HepG2 (cell line): ENCODE data around the gene SUZ12. TPM values are rescaled to one million over a fixed set of nuclear protein-coding genes. Genes with fewer than 3 reads are reported as not detected.

Source experiments
- ATAC-seq: fragments of 200-7000 bp; cut with Tn5 transposase; 3 replicates; pipeline ENCODE4 v1.9.1; 2020; ENCODE audit warnings: mild to moderate bottlenecking, moderate library complexity
- BruUV-seq: library from RNA; stranded (reverse); fragments of 400-500 nt; replicated peaks from 2 replicates; lab custom pipeline; 2021; lab: Mats Ljungman, UMichigan
- CTCF ChIA-PET: fragments of 300-600 bp; formaldehyde crosslinking; extraction: SDS; loops from one replicate; lab custom pipeline; 2021; ENCODE audit warnings: low total read pairs, inconsistent platforms, low intra/inter-chr PET ratio; lab: Yijun Ruan, JAX
- POLR2A ChIA-PET: fragments of 350-600 bp; sonication (Branson Sonifier 250); formaldehyde crosslinking; loops from one replicate; lab custom pipeline; 2020; ENCODE audit warnings: antibody characterized with exemption, inconsistent platforms; lab: Yijun Ruan, JAX
- DNase-seq: peaks from one replicate; pipeline ENCODE4 v3.0.0-alpha.2; 2015; ENCODE audit warnings: low spot score
- FAIRE-seq: peaks from 3 replicates; lab custom pipeline; 2011; peaks lifted over from hg19 to GRCh38; lab: Jason Lieb, UNC
- H2AFZ ChIP-seq: one replicate; pipeline ENCODE4 v1.6.1; 2011; ENCODE audit warnings: low read length, inconsistent platforms
- H3K27ac ChIP-seq: fragments of 300-600 bp; 3 replicates; pipeline ENCODE4 v1.8.0; 2011; ENCODE audit warnings: mixed run types, mild to moderate bottlenecking, mixed read lengths, low read length, inconsistent platforms; ENCODE audit not compliant: insufficient read depth; ENCODE audit errors: extremely low read length
- H3K27me3 ChIP-seq, 2 experiments: fragments of 200-600 bp in 1 of 2; 2 replicates in 1 of 2; 3 replicates in 1 of 2; pipeline versions ENCODE4 v1.6.0 to v1.8.0; 2011; ENCODE audit warnings: low read length in 2 of 2, mild to moderate bottlenecking in 2 of 2, moderate library complexity in 2 of 2, inconsistent platforms in 1 of 2; ENCODE audit not compliant: insufficient read depth in 2 of 2, control insufficient read depth in 1 of 2
- H3K36me3 ChIP-seq, 2 experiments: fragments of 200-600 bp in 1 of 2; replicated peaks in 1 of 2; 2 replicates in 1 of 2; 3 replicates in 1 of 2; pipeline versions ENCODE4 v1.5.1 to v1.8.0; 2011; ENCODE audit warnings: low read length in 2 of 2, inconsistent platforms in 1 of 2; ENCODE audit not compliant: insufficient read depth in 2 of 2, control insufficient read depth in 1 of 2
- H3K4me1 ChIP-seq: 2 replicates; pipeline ENCODE4 v1.5.1; 2012; ENCODE audit warnings: low read length, inconsistent platforms; ENCODE audit not compliant: insufficient read depth
- H3K4me2 ChIP-seq: 2 replicates; pipeline ENCODE4 v1.6.0; 2011; ENCODE audit warnings: low read depth, low read length, inconsistent platforms
- H3K4me3 ChIP-seq, 3 experiments: fragments of 200-600 bp in 1 of 3; sonication (generic), shearing (Covaris generic) in 1 of 3; replicated peaks in 1 of 3; 2 replicates each; pipeline ENCODE4 v1.5.1; 2011 to 2016; ENCODE audit warnings: low read length in 3 of 3, inconsistent platforms in 2 of 3, low read depth in 2 of 3, mild to moderate bottlenecking in 2 of 3, control low read depth in 1 of 3, mixed read lengths in 1 of 3; ENCODE audit not compliant: insufficient read depth in 1 of 3
- H3K79me2 ChIP-seq: one replicate; pipeline ENCODE4 v1.6.1; 2011; ENCODE audit warnings: low read length, inconsistent platforms; ENCODE audit not compliant: insufficient read depth
- H3K9ac ChIP-seq: 2 replicates; pipeline ENCODE4 v1.6.0; 2011; ENCODE audit warnings: mild to moderate bottlenecking, low read depth, low read length, inconsistent platforms; ENCODE audit not compliant: insufficient read depth
- H3K9me3 ChIP-seq: 2 replicates; pipeline ENCODE4 v1.5.1; 2012; ENCODE audit warnings: mild to moderate bottlenecking, low read length
- H4K20me1 ChIP-seq: 2 replicates; pipeline ENCODE4 v1.6.0; 2011; ENCODE audit warnings: inconsistent platforms, mild to moderate bottlenecking, low read length, moderate library complexity; ENCODE audit not compliant: insufficient read depth
- ASH2L ChIP-seq: fragments of 300-600, 200-600 bp; sonication (generic); IDR thresholded peaks from 2 replicates; pipeline ENCODE4 v1.7.0; 2017; ENCODE audit warnings: low read depth, mild to moderate bottlenecking, moderate library complexity, mixed read lengths, low read length; ENCODE audit not compliant: insufficient read length
- CBX5 ChIP-seq: sonication (generic); formaldehyde crosslinking; IDR thresholded peaks from 2 replicates; pipeline ENCODE4 v1.4.0; 2020; ENCODE audit warnings: missing genetic modification reagents, borderline replicate concordance
- CREM ChIP-seq, 2 experiments: sonication (generic) in 1 of 2; formaldehyde crosslinking in 1 of 2; IDR thresholded peaks; 2 replicates each; pipeline versions ENCODE4 v1.4.0 to v1.6.1; 2016 to 2020; ENCODE audit warnings: antibody characterized with exemption in 1 of 2, mild to moderate bottlenecking in 1 of 2, missing genetic modification reagents in 1 of 2
- GABPB1 ChIP-seq: IDR thresholded peaks from 2 replicates; pipeline ENCODE4 v1.6.1; 2016; ENCODE audit warnings: mild to moderate bottlenecking, missing genetic modification reagents, moderate library complexity, missing compliant biosample characterization
- KMT2B ChIP-seq: IDR thresholded peaks from 2 replicates; pipeline ENCODE4 v1.6.1; 2016; ENCODE audit warnings: missing genetic modification reagents, missing compliant biosample characterization
- NCOR1 ChIP-seq: fragments of 200-600 bp; sonication (generic); IDR thresholded peaks from 2 replicates; pipeline ENCODE4 v1.7.0; 2017; ENCODE audit warnings: antibody characterized with exemption, low read length, borderline replicate concordance
- SP4 ChIP-seq: sonication (generic); formaldehyde crosslinking; IDR thresholded peaks from 2 replicates; pipeline ENCODE4 v1.8.1; 2023; ENCODE audit warnings: mild to moderate bottlenecking, missing genetic modification reagents
- ZNF12 ChIP-seq: sonication (generic); formaldehyde crosslinking; IDR thresholded peaks from 2 replicates; pipeline ENCODE4 v1.5.0; 2020; ENCODE audit warnings: missing genetic modification reagents
- ZNF367 ChIP-seq: sonication (generic); formaldehyde crosslinking; IDR thresholded peaks from 2 replicates; pipeline ENCODE4 v1.4.0; 2020; ENCODE audit warnings: missing genetic modification reagents, borderline replicate concordance
- ZNF772 ChIP-seq: sonication (generic); formaldehyde crosslinking; IDR thresholded peaks from 2 replicates; pipeline ENCODE4 v1.5.0; 2020; ENCODE audit warnings: mild to moderate bottlenecking, missing genetic modification reagents
- ZSCAN25 ChIP-seq: sonication (generic); formaldehyde crosslinking; IDR thresholded peaks from 2 replicates; pipeline ENCODE4 v1.8.0; 2022; ENCODE audit warnings: mild to moderate bottlenecking, missing genetic modification reagents
- WGBS: methylation state at CpG from one replicate; pipeline ENCODE4 v1.1.6; 2017; ENCODE audit warnings: low lambda C conversion rate; 5-methylcytosine and 5-hydroxymethylcytosine counted together
- in situ Hi-C: cut with HindIII; loops from 2 replicates; pipeline ENCODE4 v1.10.0; 2017; ENCODE audit warnings: low pct_unique_long_range_greater_than_20kb; ENCODE audit not compliant: extremely low pct_ligation_motif_present
- intact Hi-C: fragments of 100-400 bp; cut with micrococcal nuclease; formaldehyde crosslinking; loops from one replicate; pipeline ENCODE4 v1.10.0; 2022; ENCODE audit not compliant: unreplicated experiment
- polyA plus RNA-seq, 8 experiments: library from polyadenylated mRNA; depleted of rRNA in 3 of 8; stranded (reverse) in 7 of 8; unstranded in 1 of 8; fragments of >200 nt; fragmentation: Illumina TruSeq in 4 of 8; extraction: Trizol in 4 of 8; gene quantifications; 2 replicates each; pipeline versions ENCODE4 v1.2.1 to v1.2.3, GENCODE V29; 2011 to 2016; ENCODE audit warnings: low read depth in 4 of 8, missing spikeins in 1 of 8, mixed read lengths in 1 of 8; ENCODE audit not compliant: insufficient read depth in 1 of 8
- total RNA-seq, 5 experiments: library from RNA; depleted of rRNA; stranded (reverse); fragments of >200 nt; fragmentation: Illumina TruSeq; extraction: Trizol; gene quantifications; 2 replicates each; pipeline ENCODE4 v1.2.3, GENCODE V29; 2016; ENCODE audit warnings: low read depth in 1 of 5
- TF ChIP-seq, protein P1 (sequence below): sonication (generic); formaldehyde crosslinking; IDR thresholded peaks from 2 replicates; pipeline ENCODE4 v1.4.0; 2020; ENCODE audit warnings: mild to moderate bottlenecking, low read depth, missing genetic modification reagents
- TF ChIP-seq, protein P2 (sequence below): IDR thresholded peaks from 2 replicates; pipeline ENCODE4 v1.6.1; 2018; ENCODE audit warnings: missing genetic modification reagents

SUZ12 gene
- total and polyA plus RNA-seq, 2 of the 13 experiments (the other 11 are each of a cell fraction or from before 2014, with no cell fraction given): 11.7 to 15.6 TPM

DNA sequence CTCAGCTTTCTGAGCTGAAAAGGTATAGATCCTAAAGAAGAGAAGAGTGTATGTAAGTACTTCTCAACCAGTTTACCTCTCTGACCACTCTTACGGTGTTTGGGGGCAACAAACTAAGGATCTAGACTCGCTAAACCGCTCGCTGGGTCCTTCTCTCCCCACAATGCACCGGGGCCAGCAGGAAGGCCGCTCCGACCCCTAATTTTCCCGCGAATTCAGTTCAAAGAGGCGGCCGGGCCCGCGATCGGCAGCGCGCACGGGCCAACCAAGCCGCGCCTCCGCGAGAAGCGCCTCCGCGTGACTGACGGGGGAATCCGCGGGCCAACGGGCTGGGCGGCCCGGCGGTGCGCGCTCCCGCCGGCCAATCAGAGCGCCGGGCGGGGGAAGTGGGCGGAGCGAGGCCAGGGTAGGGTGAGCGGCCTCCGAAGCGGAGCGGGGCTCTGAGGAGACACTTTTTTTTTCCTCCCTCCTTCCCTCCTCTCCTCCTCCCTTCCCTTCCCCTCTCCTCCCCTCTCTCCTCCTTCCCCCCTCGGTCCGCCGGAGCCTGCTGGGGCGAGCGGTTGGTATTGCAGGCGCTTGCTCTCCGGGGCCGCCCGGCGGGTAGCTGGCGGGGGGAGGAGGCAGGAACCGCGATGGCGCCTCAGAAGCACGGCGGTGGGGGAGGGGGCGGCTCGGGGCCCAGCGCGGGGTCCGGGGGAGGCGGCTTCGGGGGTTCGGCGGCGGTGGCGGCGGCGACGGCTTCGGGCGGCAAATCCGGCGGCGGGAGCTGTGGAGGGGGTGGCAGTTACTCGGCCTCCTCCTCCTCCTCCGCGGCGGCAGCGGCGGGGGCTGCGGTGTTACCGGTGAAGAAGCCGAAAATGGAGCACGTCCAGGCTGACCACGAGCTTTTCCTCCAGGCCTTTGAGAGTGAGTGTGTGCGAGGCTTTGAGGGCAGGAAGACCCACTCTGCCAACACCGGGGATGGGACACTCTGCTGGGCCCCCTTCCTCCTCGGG lies at the start of gene SUZ12 (continued):
- peak; percentile 58; the same call in 1 of the 2 replicates for TF ChIP-seq GABPB1 (CRISPR knock-in tag)
- peak; percentile 55; the same call in 1 of the 2 replicates for TF ChIP-seq SP4 (CRISPR knock-in tag)
- peak; percentile 88; the same call in 1 of the 2 replicates for TF ChIP-seq ZSCAN25 (CRISPR knock-in tag)
- peak; percentile 43 for TF ChIP-seq ASH2L
- TF ChIP-seq KMT2B (CRISPR knock-in tag): peak; percentile 74

DNA sequence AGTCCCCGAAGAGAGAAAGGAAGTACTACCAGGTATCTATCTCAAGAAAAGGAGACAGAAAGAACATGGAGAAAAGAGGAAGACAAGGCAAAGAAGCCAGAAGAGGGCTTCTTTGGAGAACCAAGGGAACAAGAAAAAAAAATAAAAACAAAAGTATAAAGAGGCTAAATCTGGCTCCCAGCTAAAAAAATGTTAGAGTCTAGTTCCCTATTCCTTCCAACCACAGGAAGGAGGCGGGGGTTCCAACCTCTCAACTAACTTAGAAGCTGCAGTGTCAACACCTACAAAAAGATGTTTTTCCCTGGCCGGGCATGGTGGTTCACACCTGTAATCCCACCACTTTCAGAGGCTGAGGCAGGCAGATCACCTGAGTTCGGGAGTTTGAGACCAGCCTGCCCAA lies 48.7 kb upstream of the SUZ12 start:
- H3K27me3 ChIP-seq: no peaks in the 10 kb centered on the region
- H3K9ac ChIP-seq: no peak overlapping the region
- H3K4me3 ChIP-seq: no peak overlapping the region
- BruUV-seq: no TSS peak
- no peaks in the 10 kb centered on the region for H3K4me1 ChIP-seq
- H2AFZ ChIP-seq: no peak overlapping the region
- FAIRE-seq: no peak
- H3K9me3 ChIP-seq: no peaks in the 10 kb centered on the region
- DNase-seq: no peak
- CTCF ChIA-PET: no interaction called here
- intact Hi-C loops: no loop called here
- H3K27ac ChIP-seq: no peak overlapping the region
- in situ Hi-C loops: no loop called here
- TF ChIP-seq, protein P1, sequence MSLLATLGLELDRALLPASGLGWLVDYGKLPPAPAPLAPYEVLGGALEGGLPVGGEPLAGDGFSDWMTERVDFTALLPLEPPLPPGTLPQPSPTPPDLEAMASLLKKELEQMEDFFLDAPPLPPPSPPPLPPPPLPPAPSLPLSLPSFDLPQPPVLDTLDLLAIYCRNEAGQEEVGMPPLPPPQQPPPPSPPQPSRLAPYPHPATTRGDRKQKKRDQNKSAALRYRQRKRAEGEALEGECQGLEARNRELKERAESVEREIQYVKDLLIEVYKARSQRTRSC (CRISPR knock-in tag): no peak
- TF ChIP-seq ZNF367 (CRISPR knock-in tag) (no peak), CREM (IDR thresholded peaks at IDR 0.05) (no peak), CREM (CRISPR knock-in tag; IDR thresholded peaks at IDR 0.05) (no peak), CBX5 (CRISPR knock-in tag) (no peak), NCOR1 (no peak), ZNF12 (CRISPR knock-in tag) (no peak), ZNF772 (CRISPR knock-in tag) (no peak)
- TF ChIP-seq, protein P2, sequence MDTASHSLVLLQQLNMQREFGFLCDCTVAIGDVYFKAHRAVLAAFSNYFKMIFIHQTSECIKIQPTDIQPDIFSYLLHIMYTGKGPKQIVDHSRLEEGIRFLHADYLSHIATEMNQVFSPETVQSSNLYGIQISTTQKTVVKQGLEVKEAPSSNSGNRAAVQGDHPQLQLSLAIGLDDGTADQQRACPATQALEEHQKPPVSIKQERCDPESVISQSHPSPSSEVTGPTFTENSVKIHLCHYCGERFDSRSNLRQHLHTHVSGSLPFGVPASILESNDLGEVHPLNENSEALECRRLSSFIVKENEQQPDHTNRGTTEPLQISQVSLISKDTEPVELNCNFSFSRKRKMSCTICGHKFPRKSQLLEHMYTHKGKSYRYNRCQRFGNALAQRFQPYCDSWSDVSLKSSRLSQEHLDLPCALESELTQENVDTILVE (CRISPR knock-in tag): no peak
- TF ChIP-seq, all 625 proteins: peak for 0
- WGBS: 93% methylated on average over 4 of the region's 4 CpGs
- ATAC-seq: no peak
- POLR2A ChIA-PET: interaction anchor here (0.7 kb wide), 1 partner anchor 13 kb away, joined by 4 read pairs; the partner anchor contains the start of gene UTP6
- H3K79me2 ChIP-seq: no peaks in the 10 kb centered on the region
- H4K20me1 ChIP-seq: no peaks in the 10 kb centered on the region
- peaks cover 18 to 68% of the 10 kb centered on the region in 2 experiments; a peak in 4 of 5 replicates for H3K36me3 ChIP-seq
- no peak overlapping the region for H3K4me2 ChIP-seq
